ENCODE results near the gene BORCS8. TPM values are rescaled to one million over a fixed set of nuclear protein-coding genes. Genes with fewer than 3 reads are reported as not detected.
"Not testable (repeated sequence)": the region's sequence is repeated elsewhere in the genome, so short reads cannot be mapped to it uniquely, and the experiment has no call there.

Gene BORCS8
- polyA plus RNA-seq, 1 experiment: 27.5 TPM

DNA sequence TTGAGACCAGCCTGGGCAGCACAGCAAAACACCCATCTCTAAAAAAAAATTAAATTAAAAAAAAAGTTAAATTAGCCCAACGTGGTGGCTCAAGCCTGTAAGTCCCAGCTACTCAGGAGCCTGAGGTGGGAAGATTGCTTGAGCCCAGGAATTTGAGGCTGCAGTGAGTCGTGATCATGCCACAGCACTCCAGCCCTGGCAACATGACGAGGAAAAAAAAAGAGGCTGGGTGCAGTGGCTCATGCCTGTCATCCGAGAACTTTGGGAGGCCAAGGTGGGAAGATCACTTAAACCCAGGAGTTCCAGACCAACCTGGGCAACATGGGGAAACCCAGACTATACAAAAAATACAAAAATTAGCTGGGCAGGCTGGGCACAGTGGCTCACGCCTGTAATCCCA lies 51.5 kb downstream of the BORCS8 start:
- DNase-seq (ENCODE audit: low read depth): no peak

DNA sequence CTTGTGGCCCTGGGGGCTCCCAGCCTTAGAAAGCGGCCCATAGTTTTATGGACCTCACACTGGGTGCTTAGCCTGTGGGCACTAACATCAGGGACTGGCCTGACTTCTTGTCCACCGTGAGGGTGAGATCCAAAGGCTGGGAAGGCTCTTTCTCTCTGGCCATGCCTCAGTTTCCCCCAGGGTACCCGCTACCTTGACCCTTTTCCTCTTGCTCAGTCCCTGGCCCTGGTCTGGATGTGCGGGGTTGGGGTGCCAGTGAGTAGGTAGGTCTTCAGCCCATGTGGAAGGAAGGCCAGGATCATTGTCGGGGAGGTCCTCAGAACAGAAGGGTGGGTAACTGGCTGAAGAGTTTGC lies 52.1 kb downstream of the BORCS8 start:
- TF ChIP-seq, protein P1, sequence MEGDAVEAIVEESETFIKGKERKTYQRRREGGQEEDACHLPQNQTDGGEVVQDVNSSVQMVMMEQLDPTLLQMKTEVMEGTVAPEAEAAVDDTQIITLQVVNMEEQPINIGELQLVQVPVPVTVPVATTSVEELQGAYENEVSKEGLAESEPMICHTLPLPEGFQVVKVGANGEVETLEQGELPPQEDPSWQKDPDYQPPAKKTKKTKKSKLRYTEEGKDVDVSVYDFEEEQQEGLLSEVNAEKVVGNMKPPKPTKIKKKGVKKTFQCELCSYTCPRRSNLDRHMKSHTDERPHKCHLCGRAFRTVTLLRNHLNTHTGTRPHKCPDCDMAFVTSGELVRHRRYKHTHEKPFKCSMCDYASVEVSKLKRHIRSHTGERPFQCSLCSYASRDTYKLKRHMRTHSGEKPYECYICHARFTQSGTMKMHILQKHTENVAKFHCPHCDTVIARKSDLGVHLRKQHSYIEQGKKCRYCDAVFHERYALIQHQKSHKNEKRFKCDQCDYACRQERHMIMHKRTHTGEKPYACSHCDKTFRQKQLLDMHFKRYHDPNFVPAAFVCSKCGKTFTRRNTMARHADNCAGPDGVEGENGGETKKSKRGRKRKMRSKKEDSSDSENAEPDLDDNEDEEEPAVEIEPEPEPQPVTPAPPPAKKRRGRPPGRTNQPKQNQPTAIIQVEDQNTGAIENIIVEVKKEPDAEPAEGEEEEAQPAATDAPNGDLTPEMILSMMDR (IDR thresholded peaks at IDR 0.05; ENCODE audit: insufficient read depth, low read depth, low read length): no peak
- ChIA-PET POLR2A (no interaction called here), CTCF (interaction anchor here (1.3 to 6.9 kb wide), 10 partner anchors 14 to 203 kb away, joined by 3 to 50 read pairs (median 6); no protein-coding TSS in a partner anchor)
- H3K4me3 ChIP-seq (ENCODE audit: low read depth, low read length): no peak overlapping the region
- DNase-seq (ENCODE audit: low read depth): no peak
- no peaks in the 10 kb centered on the region for H3K36me3 ChIP-seq (ENCODE audit: control insufficient read depth, insufficient read depth, low read length)
- no peaks in the 10 kb centered on the region for H3K27me3 ChIP-seq (ENCODE audit: control insufficient read depth, insufficient read depth, low read length)

More for the DNA sequence above, 51.5 kb downstream of the BORCS8 start:
- H3K27me3 ChIP-seq (ENCODE audit: control insufficient read depth, insufficient read depth, low read length): no peaks in the 10 kb centered on the region
- TF ChIP-seq, protein P1 (IDR thresholded peaks at IDR 0.05; ENCODE audit: insufficient read depth, low read depth, low read length): no peak
- H3K36me3 ChIP-seq (ENCODE audit: control insufficient read depth, insufficient read depth, low read length): no peaks in the 10 kb centered on the region
- ChIA-PET POLR2A (no interaction called here), CTCF (interaction anchor here (0.7 to 6.9 kb wide), 17 partner anchors 8 to 202 kb away, joined by 3 to 50 read pairs (median 5); no protein-coding TSS in a partner anchor)
- H3K4me3 ChIP-seq (ENCODE audit: low read depth, low read length): no peak overlapping the region

DNA sequence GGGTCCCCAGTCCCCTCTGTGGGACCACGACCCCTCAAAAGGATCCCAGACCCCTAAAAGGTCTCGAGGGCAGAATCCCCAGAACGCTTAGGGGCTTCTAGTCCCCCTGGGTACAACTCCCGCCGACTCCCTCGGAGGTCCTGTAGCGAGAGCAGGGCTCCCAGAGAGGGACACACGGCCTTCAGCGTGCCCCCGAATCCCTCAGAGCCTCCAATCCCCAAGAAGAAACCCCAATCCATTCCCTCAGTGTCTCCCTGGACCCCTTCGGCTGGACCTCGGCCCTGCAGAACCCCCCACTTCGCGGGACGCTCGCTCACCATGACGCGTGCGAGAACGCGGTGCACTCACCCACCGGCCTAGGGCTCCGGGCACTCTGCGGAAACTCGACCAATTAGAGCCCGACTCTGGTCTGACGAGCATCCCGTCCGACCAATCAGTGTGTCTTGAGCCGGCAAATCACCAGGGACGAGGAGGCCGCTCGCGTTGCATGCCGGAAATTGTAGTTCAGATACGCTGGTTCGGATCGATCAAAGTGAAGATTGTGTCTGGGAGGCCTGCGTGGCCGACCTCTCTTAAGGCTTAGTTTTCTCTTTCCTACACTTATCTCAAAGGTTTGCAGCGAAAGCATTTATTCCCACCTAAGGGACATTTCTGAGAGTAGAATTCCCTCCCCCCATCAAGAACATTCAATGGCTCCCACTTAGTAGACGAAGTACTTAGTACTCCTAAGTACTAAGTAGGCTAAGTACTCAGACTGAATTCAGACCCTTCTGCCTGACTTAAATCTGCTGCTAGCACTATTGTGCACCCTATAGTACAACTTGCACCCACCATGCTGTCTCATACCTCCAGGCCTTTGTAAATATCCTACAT lies 53.6 kb downstream of the BORCS8 start, which contains the start of gene TMEM161A:
TMEM161A (minus strand) TSS at position 370 of the 873 bp plus-strand sequence; CDS start at position 320, 50 bp downstream.
- ChIA-PET POLR2A (no interaction called here), CTCF (interaction anchor here (0.7 to 6.9 kb wide), 8 partner anchors 13 to 151 kb away, joined by 3 to 50 read pairs (median 4); no protein-coding TSS in a partner anchor)
- H3K36me3 ChIP-seq (ENCODE audit: control insufficient read depth, insufficient read depth, low read length): no peaks in the 10 kb centered on the region
- peak; percentile 92 for DNase-seq (ENCODE audit: low read depth)
- no peaks in the 10 kb centered on the region for H3K27me3 ChIP-seq (ENCODE audit: control insufficient read depth, insufficient read depth, low read length)
- peak within 1 kb of the TSS; percentile 61 for H3K4me3 ChIP-seq (ENCODE audit: low read depth, low read length)
- TF ChIP-seq, protein P1 (IDR thresholded peaks at IDR 0.05; ENCODE audit: insufficient read depth, low read depth, low read length): no peak

DNA sequence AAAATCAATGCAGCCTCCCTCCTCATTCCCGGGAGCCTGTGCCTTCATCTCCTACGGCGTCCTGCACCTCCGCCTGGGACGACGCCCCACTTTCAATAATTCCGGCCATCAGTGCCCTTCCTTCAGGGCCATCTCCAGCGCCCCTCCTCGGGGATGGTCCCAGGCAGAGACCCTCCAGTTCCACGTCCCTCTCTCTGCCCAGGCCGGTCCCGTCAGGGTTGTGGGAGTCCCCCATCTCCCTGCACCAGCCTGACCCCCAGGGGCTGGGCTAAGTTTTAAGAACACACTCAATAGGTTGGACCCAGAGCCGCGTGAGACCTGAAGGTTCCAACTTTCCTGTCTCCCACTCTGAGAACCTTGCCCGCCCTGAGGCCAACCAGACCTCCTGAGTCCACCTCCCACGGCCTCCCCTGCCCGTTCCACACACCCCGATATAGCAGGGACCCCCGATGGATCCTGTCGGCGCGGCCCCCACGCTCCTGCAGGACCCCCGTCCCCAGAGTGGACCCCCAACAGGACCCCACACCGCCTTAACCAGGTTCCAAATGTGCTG lies 54.3 kb downstream of the BORCS8 start:
- TF ChIP-seq, protein P1 (IDR thresholded peaks at IDR 0.05; ENCODE audit: insufficient read depth, low read depth, low read length): no peak
- ChIA-PET POLR2A (no interaction called here), CTCF (no interaction called here)
- H3K4me3 ChIP-seq (ENCODE audit: low read depth, low read length): peak overlapping the region; percentile 61
- H3K36me3 ChIP-seq (ENCODE audit: control insufficient read depth, insufficient read depth, low read length): no peaks in the 10 kb centered on the region; the same call in 1 of the 2 replicates
- no peaks in the 10 kb centered on the region for H3K27me3 ChIP-seq (ENCODE audit: control insufficient read depth, insufficient read depth, low read length)
- no peak for DNase-seq (ENCODE audit: low read depth)

DNA sequence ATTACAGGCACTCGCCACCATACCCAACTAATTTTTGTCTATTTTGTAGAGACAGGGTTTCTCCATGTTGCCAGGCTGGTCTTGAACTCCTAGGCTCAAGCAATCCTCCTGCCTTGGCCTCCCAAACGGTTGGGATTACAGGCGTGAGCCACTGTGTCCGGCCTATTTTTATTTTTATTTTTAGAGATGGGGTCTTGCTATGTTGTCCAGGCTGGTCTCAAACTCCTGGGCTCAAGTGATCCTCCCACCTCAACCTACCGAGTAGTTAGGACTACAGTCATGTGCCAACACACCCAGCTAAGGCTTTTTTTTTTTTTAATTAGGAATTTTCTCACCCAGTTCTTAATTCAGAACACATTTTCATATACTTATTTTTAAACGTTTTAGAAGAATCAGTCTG lies 56.2 kb downstream of the BORCS8 start:
- H3K4me3 ChIP-seq (ENCODE audit: low read depth, low read length); H3K36me3 ChIP-seq (ENCODE audit: control insufficient read depth, insufficient read depth, low read length); DNase-seq (ENCODE audit: low read depth); POLR2A ChIA-PET; H3K27me3 ChIP-seq (ENCODE audit: control insufficient read depth, insufficient read depth, low read length): not testable (repeated sequence)
- CTCF ChIA-PET: interaction anchor here (0.6 to 1.5 kb wide), 3 partner anchors 15 to 83 kb away, joined by 3 to 5 read pairs (median 3); no protein-coding TSS in a partner anchor
